Measurements from ENCODE around the gene LAMP5.

DNA sequence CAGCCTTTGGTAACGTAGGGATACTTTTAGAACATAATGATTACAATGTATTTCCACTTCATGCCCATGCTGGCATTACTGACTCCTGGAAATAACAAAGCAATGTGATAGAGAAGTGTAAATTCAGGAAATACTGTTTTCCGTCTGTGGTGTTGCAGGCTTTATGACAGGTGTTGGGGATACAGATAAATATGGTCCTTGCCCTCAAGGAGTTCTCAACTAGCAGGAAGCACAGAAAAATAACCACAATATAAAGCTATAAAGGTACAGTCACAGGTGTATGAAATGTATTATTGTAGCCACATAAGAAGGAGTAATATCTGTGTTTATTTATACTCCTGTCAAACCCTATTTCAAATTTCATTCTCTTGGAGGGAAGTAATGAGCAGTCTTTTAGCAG lies 12.9 kb upstream of the LAMP5 start:
- no peak for TF ChIP-seq TAF1 (IDR thresholded peaks at IDR 0.05; ENCODE audit: borderline replicate concordance, insufficient read depth, low read length)
- no peak for TF ChIP-seq SIN3A (IDR thresholded peaks at IDR 0.05; ENCODE audit: borderline replicate concordance, insufficient read depth, low read length)
- TF ChIP-seq REST (IDR thresholded peaks at IDR 0.05; ENCODE audit: insufficient read depth in 1 of 2, low read depth in 2 of 2, low read length in 2 of 2) = no peak
- no peak for TF ChIP-seq POLR2AphosphoS5 (IDR thresholded peaks at IDR 0.05; ENCODE audit: low read depth, low read length)

All from PFSK-1 (cell line).